ENCODE measurements around the gene ACADL. TPM values are rescaled to one million over a fixed set of nuclear protein-coding genes. Genes with fewer than 3 reads are reported as not detected.

ACADL gene
- total RNA-seq = 6.2 TPM
- long read RNA-seq, transcript ACADL-201 (11 exons, 2,543 nt) = major isoform, 11 of 16 reads
- long read RNA-seq, partial matches to known transcripts = 0 of 16 reads
- long read RNA-seq, other reads (novel, unspliced or antisense) = 3 of 16 reads

DNA sequence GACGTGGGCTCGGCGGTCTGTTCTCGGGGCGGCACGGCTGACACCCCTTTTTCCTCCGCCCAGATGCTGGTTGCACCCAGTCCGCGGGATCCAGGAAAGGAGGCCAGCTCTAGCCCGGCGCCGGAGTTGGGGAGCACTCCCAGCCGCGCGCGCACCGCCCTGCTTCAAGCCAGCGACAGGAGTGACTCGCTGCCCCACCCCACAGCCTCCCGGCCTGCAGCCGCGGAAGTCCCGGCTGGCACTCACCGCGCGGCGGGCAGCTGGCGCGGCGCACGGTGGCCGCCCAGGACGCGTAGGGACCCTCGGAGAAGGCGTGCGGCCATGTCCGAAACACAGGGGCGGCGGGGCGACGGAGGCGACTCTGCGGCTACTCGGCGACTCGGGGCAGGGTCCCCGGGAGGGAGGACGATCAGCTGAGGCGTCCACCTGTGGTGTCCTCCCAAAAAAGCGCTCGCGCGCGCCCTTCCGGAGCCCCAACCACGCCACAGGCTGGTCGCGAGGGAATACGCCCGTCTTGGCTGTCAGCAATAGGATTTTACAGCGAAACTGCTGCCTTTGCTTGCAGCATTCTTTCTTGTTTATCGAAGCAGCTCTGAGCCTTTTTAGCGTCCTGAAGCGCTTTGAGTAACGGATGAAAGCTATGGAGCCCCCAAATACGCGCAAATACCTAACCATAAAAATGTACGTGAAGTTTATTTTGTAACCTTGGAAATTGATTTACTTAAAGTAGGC is at the start of gene ACADL:
ACADL (minus strand) TSS at position 507 of the 732 bp plus-strand sequence; CDS start at position 323, 184 bp downstream.
- intact Hi-C loops (cut with DNase I) = no loop called here
- DNase-seq (ENCODE audit: low spot score) = no peak

DNA sequence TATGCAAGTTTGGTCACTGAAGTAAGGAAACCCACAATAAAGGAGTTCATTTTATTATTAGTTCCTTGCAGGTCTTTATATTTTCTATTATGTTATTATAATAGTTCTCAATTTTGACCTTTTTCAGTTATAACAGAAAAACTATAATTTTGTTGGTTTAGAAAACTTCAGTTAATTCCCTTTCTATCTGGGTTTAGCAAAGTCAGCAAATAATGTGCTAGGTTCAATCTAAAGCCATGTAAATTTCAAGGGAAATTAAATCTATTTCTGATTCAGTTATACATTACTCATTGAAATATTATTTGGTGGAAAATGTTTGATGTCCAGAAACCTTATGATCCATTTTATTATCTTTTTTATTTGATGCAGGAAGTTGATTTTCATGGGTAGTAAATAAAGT is 46.1 kb upstream of the ACADL start:
- intact Hi-C loops (cut with DNase I) = no loop called here
- no peak for DNase-seq (ENCODE audit: low spot score)

DNA sequence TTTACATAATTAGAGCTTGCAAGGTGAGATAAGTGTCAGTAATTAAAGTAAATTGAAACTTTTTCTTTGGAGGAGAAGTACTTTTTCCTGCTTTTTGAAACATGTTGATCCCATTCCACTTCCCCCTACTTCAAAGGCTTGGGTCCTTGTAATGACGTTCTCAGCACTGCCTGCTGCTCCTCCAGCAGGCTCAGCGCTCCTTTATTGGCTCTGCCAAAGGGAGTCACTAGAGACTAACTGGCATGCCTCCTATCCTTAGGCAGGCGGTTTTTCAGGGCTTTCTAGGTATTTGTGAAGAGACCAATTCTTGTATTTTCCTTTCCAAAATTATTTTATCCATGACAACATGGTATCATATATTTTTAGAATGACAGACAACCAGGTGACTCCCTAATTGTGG is 43.9 kb upstream of the ACADL start:
- no peak for DNase-seq (ENCODE audit: low spot score)
- intact Hi-C loops (cut with DNase I) = no loop called here

DNA sequence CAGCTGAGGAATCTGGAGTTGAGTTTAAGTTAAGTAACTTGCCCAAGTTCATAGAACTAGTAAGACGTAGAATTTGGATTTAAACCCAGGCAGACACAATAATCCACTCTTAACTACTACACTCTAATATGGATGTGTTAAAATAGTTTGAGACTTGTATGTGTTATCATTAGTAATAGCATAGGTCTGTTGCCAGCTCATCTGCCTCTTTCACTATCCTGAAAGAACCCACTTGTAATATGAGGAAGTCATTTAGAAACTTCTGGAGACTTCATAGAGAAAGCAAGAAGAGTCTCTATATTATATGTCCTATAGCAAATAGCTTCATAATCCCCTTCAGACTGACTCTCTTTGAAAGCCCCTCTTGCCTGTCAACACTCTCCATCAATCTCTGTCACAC is 43.0 kb upstream of the ACADL start:
- no peak for DNase-seq (ENCODE audit: low spot score)
- intact Hi-C loops (cut with DNase I) = no loop called here

DNA sequence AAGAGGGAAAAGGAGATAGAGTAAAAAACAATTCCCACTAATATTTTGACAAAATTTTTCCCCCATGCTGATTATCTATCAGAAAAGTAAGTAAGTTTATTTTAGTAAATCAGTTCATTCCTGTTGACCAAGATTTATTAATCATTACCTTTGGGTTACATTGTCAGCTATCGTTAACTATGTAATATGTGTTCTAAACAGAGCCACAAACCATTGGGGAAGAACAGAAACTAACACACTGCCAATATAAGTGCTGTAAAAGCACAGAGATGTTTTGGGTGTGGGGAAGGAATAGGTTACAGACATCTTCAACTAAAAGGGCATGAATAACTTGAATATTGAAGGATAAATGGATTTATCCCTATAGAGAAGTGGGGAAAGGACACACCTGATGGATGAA is 42.5 kb upstream of the ACADL start:
- DNase-seq (ENCODE audit: low spot score) = no peak
- intact Hi-C loops (cut with DNase I) = no loop called here

DNA sequence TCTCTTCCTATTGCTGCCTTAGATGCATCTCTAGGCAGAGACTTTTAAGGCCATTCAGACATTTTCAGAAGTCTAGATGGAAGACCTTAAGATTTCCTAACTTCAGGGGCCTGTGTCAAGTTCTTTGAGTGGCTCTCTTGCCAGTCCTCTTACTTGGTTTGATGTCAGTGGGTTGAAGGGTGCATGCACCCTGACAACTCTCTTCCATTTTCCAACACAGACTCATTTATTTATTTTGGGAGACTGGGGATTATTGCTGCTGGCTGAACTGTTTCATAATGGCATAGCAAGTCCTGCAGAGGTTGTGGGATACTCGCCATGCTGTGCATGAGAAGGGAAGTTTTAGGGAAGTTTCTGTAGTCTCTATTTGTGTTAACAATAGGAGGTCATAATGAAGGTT is 39.0 kb upstream of the ACADL start:
- intact Hi-C loops (cut with DNase I) = no loop called here
- DNase-seq (ENCODE audit: low spot score) = no peak

DNA sequence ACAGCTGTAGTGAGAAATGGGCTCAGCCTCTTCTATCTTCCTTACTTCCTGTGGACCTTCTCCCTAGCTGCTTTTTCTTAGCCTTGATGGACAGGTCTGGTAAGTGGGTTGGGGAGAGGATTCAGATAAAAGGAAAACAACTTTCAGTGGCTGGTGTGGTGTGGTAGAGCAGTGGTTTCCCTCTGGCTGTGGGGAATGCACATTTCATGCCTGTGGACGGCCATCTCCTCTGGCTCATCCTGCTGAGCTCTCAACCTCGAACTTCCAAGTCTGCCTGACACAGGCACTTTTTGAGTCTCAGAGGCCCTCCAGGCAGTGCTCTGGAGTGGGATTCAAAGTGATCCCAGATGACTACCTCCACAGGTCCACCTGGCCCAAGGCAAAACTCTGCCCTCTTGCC is 38.6 kb upstream of the ACADL start:
- intact Hi-C loops (cut with DNase I) = no loop called here

DNA sequence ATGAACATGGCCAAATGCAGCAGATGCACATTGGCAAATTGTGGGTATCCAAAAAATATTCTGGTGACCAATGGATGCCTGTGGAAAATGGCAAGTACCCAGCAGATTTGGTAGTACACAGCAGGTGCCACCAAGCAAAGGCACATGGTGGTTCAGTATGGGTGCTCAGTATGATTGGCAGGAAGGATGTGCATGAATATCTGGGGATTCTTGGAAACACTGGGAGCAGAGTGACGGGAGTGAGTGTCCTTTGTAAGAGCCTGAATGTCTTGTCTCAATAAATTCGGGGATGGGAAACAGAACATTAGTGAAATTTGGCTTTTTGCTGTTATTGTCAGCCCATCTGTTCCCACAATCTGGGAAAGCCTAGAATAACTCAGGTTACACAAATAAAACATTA is 36.8 kb upstream of the ACADL start:
- intact Hi-C loops (cut with DNase I) = no loop called here
- DNase-seq (ENCODE audit: low spot score) = no peak

More for the DNA sequence above, 38.6 kb upstream of the ACADL start:
- DNase-seq (ENCODE audit: low spot score) = no peak

DNA sequence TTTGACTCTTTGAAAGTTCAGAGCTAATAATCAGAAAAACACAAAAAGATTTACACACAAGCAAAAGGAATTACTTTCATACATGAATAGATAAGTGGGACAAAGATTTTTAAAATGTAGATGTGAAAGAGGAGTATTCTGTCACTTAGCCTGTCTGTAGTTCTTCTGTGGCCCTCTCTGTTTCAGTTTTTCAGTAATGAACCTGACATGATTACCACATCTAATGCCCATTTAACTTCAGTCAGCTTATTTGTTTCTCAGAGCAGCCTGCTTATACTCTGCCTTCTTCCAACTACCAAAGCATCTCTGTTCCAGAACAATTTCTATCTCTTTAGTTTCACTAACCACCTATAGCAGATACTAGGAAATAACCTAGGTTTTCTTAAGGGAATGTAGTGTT is 34.4 kb upstream of the ACADL start:
- no peak for DNase-seq (ENCODE audit: low spot score)
- intact Hi-C loops (cut with DNase I) = no loop called here

DNA sequence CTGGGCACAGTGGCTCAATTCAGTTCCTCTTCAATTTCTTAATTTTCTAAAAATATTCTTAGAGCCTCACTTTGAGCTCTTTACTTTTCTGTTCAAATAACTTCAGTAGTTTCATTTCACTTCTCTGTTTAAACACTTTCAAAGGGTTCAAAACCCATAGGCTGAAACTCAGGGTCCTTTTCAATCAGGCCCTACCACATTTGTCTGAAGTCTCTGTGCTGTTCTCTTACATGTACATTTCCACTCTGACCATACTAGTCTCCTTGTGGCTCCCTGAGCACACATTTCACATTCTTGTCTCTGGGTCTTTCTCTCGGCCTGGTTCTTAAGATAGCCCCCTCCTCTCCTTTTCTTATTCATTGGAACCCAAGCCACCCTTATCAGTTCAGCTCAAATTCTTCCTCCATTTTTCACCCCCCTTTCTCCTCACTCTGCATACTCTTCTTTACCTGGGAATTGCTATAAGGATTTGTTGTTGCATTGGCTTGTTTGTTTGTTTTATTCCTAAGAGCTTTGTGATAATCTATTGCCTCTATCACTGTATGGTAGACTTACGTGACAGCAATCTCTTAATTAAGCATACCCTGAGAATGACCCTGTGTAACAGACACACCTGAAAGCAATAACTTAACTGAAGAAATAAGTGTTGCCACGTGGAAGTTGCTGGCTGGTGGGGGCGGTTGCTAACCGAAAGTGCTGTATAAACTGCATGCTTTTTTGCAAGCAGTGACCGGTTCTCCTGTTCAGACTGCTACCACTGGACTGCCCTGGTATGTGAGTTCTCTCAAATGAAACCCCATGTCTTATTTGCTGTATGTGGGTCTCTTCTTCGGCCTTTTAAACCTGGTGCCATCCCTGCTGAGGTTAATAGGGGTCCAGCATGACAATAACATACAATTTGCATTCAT is 27.7 kb upstream of the ACADL start:
- intact Hi-C loops (cut with DNase I) = no loop called here
- DNase-seq (ENCODE audit: low spot score) = no peak

DNA sequence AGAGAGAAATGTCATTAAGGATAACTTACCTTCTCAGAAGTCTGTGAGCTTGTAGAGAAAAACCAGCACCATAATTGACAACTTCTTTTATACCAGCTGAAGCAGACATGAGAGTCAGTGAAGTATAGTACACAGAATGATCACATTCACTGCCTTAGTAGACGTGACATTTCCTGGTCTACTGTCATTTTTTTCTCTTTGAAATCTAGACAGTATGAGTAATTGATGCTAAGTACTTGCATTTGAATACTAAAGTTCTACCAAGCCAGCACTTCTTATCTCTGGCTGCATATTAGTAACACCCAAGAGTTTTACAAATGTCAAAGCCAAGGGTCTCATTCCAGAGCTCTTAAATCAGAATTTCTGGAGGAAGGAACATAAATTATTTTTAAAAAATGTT is 25.4 kb upstream of the ACADL start:
- intact Hi-C loops (cut with DNase I) = no loop called here

DNA sequence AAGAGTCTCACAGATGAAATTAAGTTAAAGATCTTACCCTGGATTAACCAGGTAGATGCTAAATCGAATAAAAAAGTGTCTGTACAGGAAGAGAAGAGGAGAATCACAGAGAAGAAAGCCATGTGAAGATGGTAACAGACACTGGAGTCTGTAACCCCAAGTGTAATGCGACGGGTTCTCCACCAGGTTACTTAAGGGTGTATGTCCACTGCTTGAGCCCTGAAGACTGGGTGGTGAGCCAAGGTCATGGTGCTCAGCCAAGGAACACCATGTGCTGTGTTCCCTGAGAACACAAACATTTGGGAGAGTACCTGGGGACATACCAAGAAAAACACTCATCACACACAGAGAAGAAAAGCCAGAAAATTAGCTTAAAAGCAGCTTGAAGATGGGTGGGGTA is 8.2 kb upstream of the ACADL start:
- DNase-seq (ENCODE audit: low spot score) = no peak
- intact Hi-C loops (cut with DNase I) = no loop called here

More for the DNA sequence above, 25.4 kb upstream of the ACADL start:
- DNase-seq (ENCODE audit: low spot score) = no peak

DNA sequence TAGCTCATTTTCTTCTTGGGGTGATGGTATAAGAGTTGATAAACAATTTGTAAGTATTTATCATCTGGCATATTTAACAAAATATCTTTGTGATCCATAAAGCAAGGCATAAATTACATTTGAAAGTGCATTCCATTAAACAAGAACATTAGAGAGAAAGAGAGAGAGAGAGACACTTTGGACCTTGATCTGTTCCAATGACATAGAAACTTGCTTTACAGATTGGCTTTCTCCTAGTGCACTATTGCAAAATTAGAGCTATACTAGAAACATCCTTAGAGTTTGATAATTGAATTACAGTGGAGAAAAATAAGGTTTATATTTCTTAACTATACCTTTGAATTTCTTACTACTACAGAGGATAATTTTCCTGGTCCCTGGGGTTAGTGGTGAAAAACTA is 5.7 kb upstream of the ACADL start:
- intact Hi-C loops (cut with DNase I) = no loop called here
- no peak for DNase-seq (ENCODE audit: low spot score)

DNA sequence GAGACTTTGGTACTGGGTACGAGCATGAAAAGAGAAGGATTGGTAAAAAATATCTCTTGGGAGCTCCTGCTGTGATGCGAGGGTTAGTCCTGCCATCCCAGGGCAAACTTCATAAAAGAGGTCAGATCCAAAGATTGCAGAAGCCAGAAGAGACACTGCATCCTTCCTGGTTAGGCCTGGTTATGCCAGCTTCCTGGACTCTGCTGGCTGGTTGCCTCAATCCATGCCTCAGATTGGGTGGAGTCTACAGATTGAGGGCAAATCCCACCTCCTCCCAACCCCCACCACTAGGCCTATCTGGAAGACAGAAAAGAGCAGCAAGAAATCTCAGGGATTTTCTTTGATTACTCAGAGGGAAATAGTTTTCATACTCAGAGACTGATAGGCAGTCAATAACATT is 5.3 kb upstream of the ACADL start:
- intact Hi-C loops (cut with DNase I) = no loop called here

DNA sequence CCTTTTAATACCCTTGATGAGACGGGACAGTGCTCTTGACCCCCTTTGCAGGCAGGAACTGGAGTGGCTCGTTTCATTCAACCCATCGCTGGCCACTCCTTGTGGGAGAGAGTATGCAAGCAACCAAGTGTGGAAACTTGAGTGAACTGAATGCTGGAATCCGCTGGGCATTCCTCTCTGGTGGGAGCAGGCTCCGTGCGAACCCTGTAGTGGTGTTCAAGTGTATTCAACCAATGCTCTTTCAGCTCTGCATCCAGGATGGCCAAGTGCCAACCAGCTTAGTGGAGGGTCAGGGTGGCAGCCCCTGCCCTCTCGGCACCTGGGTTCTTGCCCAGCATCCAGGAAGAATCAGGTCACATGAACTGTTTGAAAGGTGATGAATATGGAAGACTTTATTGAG is 3.3 kb upstream of the ACADL start:
- intact Hi-C loops (cut with DNase I) = no loop called here
- DNase-seq (ENCODE audit: low spot score) = no peak

More for the DNA sequence above, 5.3 kb upstream of the ACADL start:
- DNase-seq (ENCODE audit: low spot score) = no peak

DNA sequence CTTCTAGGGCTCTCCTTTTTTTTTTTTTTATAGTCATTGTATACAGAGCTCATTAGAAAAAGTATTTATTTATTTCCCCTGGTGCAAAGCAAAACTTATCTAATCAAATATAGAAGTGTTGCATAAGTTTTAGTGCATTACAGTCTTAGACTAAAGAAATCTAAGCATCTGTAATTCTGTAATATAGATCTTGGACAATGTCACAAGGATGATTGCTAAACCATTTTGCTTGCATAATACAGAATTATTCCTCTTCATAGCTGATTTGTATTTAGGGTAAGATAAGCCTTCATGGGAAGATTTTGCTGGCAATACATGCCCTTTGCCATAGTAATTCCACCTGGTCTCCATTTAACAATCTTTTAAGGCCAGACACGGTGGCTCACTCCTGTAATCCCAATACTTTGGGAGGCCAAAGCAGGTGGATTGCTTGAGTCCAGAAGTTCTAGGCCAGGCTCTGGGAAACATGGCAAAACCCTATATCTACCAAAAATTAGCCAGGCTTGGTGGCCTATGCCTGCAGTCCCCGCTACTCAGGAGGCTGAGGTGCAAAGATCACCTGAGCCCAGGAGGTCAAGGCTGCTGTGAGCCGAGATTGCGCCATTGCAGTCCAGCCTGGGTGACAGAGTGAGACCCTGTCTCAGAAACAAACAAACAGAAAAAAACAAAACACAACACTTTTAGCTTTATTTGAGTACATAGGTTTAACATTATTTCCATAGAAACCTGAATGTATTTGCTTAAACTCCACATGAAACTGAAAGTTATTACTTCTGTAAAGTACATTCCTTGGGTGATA is 2.2 kb upstream of the ACADL start:
- intact Hi-C loops (cut with DNase I) = no loop called here
- DNase-seq (ENCODE audit: low spot score) = no peak

DNA sequence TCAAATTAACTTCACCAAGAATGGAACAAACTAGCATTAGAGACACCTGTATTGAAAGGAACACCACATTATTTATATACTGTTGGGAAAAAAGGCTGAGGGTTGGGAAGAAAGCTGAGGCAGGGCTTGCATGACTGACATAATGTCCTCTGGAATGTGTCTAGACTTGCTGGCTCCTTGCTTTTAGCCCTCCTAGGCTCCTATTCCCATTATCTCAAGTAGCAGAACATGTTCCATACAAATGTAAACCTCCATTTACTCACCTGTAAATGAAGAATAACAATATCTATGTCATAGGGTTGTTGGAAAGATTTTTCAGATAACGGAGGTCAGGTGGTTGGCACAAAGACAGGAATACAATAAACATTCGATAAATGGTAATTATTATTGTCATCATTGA is 976 bp upstream of the ACADL start:
- intact Hi-C loops (cut with DNase I) = no loop called here
- DNase-seq (ENCODE audit: low spot score) = no peak

DNA sequence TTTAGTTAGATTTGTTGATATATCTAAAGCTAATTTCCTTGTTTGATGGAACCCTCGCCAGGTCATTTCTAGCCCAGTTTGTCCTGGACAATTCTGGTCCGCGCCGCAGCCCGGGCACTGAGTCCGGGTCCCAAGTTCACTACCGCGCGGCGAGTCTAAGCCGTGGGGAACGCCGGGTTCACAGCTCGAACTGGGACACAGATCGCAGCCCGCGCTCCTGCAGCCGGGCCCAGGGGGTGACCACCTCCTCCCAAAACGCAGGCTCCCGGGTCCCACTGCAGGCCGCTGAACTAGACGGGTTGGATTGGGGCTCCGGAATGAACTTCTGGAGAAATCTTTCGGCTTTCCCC is 681 bp downstream of the ACADL start:
- intact Hi-C loops (cut with DNase I) = no loop called here
- no peak for DNase-seq (ENCODE audit: low spot score)

DNA sequence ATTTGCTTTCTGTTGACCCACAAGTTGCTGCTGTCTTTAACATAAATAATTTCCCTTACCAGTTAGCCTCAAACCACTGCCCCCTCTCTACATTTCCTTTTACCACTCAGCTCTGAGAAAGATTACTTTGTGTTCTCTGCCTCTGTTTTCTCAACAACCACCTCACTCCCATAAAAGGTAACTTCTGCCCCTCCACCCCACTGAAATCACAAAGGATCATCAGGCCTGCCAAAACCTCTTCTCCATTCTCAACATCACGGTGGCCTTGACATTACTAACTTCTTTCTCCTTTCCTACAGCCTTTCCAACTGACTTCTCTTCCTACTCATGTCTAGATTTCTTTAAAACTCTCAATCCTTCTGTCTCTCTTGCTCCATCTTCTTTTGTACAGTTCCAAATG is 10.1 kb downstream of the ACADL start:
- no peak for DNase-seq (ENCODE audit: low spot score)
- intact Hi-C loops (cut with DNase I) = no loop called here

DNA sequence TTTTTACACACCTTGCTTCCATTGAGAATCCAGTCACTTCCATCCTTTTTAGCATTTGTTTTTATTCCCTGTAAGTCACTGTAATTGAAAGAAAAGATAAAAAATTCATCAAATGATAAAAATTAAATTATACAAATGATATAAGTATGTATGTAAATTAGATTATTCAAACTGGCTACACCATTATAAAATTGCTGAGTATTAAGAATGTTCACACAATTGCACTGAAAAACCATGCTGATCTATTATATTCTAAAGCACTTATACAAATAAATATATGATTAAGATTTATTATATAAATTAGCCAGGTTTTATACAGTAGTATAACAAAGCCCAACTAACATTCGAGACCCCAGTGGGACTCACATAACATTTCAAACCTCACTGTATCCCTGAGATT is 15.1 kb downstream of the ACADL start:
- DNase-seq (ENCODE audit: low spot score) = no peak
- intact Hi-C loops (cut with DNase I) = no loop called here
